Neural crest cell (in vitro differentiated cells): ENCODE data around the gene POR. TPM values are rescaled to one million over a fixed set of nuclear protein-coding genes. Genes with fewer than 3 reads are reported as not detected.

Experiments used
- DNase-seq: peaks from one replicate; pipeline ENCODE4 v3.0.0; 2021; ENCODE audit warnings: low read depth, mixed read lengths, low spot score
- H3K27ac Mint-ChIP-seq: one replicate; pipeline ENCODE4 v1.8.0; 2021; ENCODE audit warnings: mild to moderate bottlenecking, mixed read lengths; ENCODE audit not compliant: unreplicated experiment
- H3K27me3 Mint-ChIP-seq: 2 replicates; pipeline ENCODE4 v1.8.0; 2021; ENCODE audit warnings: low read depth, mild to moderate bottlenecking, mixed read lengths
- H3K36me3 Mint-ChIP-seq: 2 replicates; pipeline ENCODE4 v1.8.0; 2021; ENCODE audit warnings: low read depth, mild to moderate bottlenecking, mixed read lengths
- H3K4me1 Mint-ChIP-seq: 2 replicates; pipeline ENCODE4 v1.8.0; 2021; ENCODE audit warnings: mixed read lengths
- H3K4me3 Mint-ChIP-seq: one replicate; pipeline ENCODE4 v1.8.0; 2021; ENCODE audit warnings: mild to moderate bottlenecking, mixed read lengths
- H3K9me3 Mint-ChIP-seq: 2 replicates; pipeline ENCODE4 v1.8.0; 2021; ENCODE audit warnings: mixed read lengths
- CTCF ChIP-seq: fragments of 200-600 bp; sonication (generic); conservative IDR thresholded peaks from 2 replicates; pipeline ENCODE4 v1.5.0; 2021; ENCODE audit warnings: antibody characterized with exemption, mild to moderate bottlenecking
- total RNA-seq: library from RNA; stranded (reverse); gene quantifications from 2 replicates; pipeline ENCODE4 v1.2.1, GENCODE V29; 2021

Gene POR
- total RNA-seq, 1 donor from 2014 or later = 126 TPM

DNA sequence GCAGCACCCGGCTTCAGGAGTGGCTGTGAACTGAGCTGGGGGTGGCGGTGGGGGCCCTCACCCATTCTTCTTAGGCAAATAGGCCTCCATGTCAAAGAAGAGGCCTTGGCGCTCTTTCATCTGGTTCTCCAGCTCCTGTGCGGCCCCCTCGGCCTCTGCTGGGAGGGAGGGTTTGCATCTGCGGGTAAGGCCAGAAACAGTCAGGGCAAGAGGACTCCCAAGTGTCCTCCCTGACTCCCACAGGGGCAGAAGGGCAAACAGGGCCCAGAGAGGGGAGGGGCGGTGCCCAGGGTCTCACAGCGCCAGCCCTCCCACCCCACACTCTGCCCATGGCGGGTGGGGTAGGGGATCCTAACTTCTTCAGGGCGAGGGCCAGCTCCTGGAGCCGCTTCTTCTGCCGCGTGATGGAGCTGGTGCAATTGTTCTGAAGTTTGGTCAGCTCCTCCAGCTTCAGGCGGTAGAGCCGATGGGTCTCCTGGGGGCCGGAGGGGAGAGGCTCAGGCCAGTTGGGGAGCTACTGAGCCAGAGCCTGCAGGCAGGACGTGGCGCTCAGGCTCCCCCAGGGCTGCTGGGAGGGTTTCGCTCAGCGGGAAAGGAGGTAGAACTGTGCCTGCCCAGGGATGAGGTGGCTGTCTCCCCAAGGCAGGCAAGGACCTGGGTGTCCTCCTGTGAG is 77.3 kb downstream of the POR start:
- peaks cover 5% of the 10 kb centered on the region for H3K36me3 Mint-ChIP-seq
- H3K9me3 Mint-ChIP-seq = no peaks in the 10 kb centered on the region
- H3K27ac Mint-ChIP-seq = no peak overlapping the region
- peak overlapping the region; percentile 61 for H3K4me3 Mint-ChIP-seq
- no peak for DNase-seq
- H3K27me3 Mint-ChIP-seq = peaks cover 3% of the 10 kb centered on the region
- TF ChIP-seq CTCF = no peak
- peaks cover 31% of the 10 kb centered on the region for H3K4me1 Mint-ChIP-seq

DNA sequence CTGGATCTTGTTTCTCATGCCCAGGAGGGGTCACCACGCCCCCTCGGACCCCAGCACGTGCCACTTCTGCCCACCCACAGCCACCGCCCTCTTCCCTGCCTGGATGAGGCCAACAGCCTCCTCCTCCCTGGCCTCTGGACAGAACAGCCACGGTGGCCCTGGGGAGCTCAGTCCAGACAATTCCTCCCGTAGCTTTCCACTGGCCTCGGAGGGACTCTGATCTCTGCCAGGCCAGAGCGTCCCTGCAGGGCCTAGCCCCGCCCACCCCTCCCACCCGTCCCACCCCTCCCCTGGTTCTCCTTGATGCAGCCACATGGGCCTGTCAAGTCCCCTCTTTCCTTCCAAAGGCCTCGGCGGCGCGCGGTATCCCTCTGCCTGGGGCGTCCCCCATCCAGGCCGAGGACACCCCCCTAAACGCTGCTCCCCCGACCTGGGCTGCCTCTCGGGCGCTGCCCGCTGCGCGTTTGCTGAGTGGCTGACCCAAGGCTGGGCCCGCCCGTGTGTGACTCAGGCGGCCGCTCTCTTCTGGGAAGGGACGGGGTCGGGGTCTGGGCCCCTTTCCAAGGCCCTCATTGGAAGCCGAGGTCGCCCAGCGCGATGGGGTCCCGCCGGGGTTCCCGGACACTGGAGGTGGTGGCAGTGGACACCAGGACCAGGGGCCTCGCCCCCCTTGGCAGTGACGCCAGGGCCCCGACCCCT is 78.9 kb downstream of the POR start:
- Mint-ChIP-seq H3K4me3 (peak overlapping the region; percentile 87), H3K27ac (no peak overlapping the region), H3K27me3 (peaks cover 3% of the 10 kb centered on the region), H3K4me1 (peaks cover 31% of the 10 kb centered on the region), H3K9me3 (no peaks in the 10 kb centered on the region), H3K36me3 (peaks cover 13% of the 10 kb centered on the region)
- TF ChIP-seq CTCF = no peak
- DNase-seq = peak; percentile 50

GRCh38 chr7:75994388-75995051 is 79.6 kb downstream of the POR start, which contains the start of gene TMEM120A:
Gene TMEM120A, minus strand, starts transcription at chr7:75994595. Its CDS starts 25 bp downstream, at chr7:75994570.
- DNase-seq = peak; percentile 92
- peak within 1 kb of the TSS; percentile 84 for H3K27ac Mint-ChIP-seq
- peaks cover 13% of the 10 kb centered on the region for H3K36me3 Mint-ChIP-seq
- H3K27me3 Mint-ChIP-seq = peaks cover 3% of the 10 kb centered on the region
- H3K4me1 Mint-ChIP-seq = peaks cover 30% of the 10 kb centered on the region
- H3K4me3 Mint-ChIP-seq = peak within 1 kb of the TSS; percentile 87
- TF ChIP-seq CTCF = peak; percentile 33
- H3K9me3 Mint-ChIP-seq = no peaks in the 10 kb centered on the region

DNA sequence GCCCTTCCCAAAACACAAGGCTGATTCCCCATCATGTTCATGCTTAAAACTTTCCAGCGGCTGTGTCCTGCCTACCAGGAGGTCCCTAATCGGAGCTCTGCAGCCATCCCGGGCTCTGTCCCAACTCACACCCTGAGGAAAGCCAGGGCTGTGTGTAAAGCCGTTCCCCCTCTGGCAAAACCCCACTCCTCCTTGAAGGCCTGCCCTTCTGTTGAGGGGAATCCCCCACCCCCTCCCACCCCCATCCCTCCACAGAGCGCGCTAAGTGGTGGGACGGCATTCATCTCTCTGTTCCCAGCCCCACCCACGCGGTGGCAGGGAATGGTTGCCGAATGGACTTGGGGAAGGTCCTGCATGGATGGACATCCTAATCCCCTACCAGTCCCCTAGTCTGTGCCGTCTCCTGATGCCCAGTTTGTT is 80.1 kb downstream of the POR start:
- no peak for TF ChIP-seq CTCF
- Mint-ChIP-seq H3K4me1 (peaks cover 25% of the 10 kb centered on the region), H3K9me3 (no peaks in the 10 kb centered on the region), H3K27ac (peak overlapping the region; percentile 84), H3K4me3 (peak overlapping the region; percentile 87), H3K27me3 (no peaks in the 10 kb centered on the region), H3K36me3 (peaks cover 13% of the 10 kb centered on the region)
- no peak for DNase-seq

- no peak for DNase-seq
- peak overlapping the region; percentile 75 for H3K4me3 Mint-ChIP-seq
- no peak for TF ChIP-seq CTCF
Observed at GRCh38 chr7:75995996-75996395, 81.0 kb downstream of the POR start.

More at GRCh38 chr7:75995996-75996395, 81.0 kb downstream of the POR start:
- Mint-ChIP-seq H3K4me1 (peaks cover 16% of the 10 kb centered on the region), H3K27ac (peak overlapping the region; percentile 78), H3K27me3 (no peaks in the 10 kb centered on the region), H3K9me3 (no peaks in the 10 kb centered on the region), H3K36me3 (peaks cover 13% of the 10 kb centered on the region)
